ENCODE data around the gene FREM1. TPM values are rescaled to one million over a fixed set of nuclear protein-coding genes. Genes with fewer than 3 reads are reported as not detected.

Gene FREM1
- total RNA-seq, 2 donors from 2014 or later: 3.3 to 6.8 TPM

DNA sequence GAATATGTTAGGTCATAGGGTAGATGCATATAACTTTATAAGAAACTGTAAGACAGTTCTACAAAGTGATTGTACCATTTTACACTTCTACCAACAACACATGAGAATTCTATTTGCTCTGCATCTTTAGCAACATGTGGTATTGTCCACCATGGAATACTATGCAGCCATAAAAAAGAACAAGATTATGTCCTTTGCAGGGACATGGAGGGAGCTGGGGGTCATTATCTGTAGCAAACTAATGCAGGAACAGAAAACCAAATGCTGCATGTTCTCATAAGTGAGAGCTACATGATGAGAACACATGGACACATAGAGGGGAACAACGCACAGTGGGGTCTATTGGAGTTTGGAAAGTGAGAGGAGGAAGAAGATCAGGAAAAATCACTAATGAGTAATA, 165.5 kb downstream of the FREM1 start:
- no peak for DNase-seq (ENCODE audit: low spot score)
- intact Hi-C loops (cut with DNase I): no loop called here

DNA sequence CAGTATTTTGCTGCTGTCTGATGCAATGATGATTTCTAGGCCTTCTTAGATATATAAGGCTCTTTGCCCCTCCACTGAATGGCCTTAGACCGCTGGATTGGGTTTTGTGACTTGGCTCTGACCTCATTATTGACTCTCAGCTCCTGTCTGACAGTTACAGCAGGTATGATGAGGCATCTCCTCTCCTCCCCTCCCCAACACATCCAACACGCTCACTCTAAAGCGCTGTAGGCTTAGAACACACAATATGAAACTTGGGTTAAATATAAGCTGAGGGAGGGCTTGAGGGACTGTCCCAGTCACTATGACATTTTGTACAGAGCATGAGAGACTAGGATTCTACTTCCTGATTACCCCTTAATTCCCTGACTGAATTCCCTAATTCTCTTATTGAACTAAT, 168.9 kb downstream of the FREM1 start:
- DNase-seq (ENCODE audit: low spot score): no peak
- intact Hi-C loops (cut with DNase I): no loop called here

- DNase-seq (ENCODE audit: low spot score): no peak
- intact Hi-C loops (cut with DNase I): no loop called here
Observed at GRCh38 chr9:14733133-14733532, 177.1 kb downstream of the FREM1 start.

- DNase-seq (ENCODE audit: low spot score): no peak
- intact Hi-C loops (cut with DNase I): no loop called here
Observed at GRCh38 chr9:14731294-14731981, 178.8 kb downstream of the FREM1 start.

DNA sequence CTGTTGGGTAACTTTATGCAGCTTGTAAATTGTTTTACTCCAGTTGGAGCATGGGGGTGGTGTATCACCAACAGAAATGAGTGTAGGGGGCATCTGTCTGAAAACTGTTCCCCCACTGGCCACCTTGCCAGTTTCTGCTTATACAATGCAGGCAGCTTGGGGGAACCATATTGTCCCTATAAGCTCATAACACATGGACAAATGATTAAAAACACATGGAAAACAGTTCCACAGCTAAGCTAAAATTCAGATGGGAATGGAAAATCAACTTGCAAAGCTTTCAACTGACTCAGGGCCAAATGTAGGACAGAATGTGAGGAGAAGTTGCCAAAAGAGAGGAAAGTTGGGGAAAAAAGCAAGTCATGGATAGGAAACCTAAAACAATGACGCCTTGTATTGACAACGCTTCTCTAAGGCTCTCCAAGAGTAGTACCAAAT, 179.7 kb downstream of the FREM1 start:
- no peak for DNase-seq (ENCODE audit: low spot score)
- intact Hi-C loops (cut with DNase I): no loop called here

GRCh38 chr9:14723301-14723700, 186.9 kb downstream of the FREM1 start:
- DNase-seq (ENCODE audit: low spot score): no peak

GRCh38 chr9:14722391-14723035, 187.7 kb downstream of the FREM1 start, which contains the start of gene CER1:
Gene CER1, minus strand, starts transcription at chr9:14722733. Its CDS starts 61 bp downstream, at chr9:14722672.
- intact Hi-C loops (cut with DNase I): no loop called here

More at GRCh38 chr9:14723301-14723700, 186.9 kb downstream of the FREM1 start:
- intact Hi-C loops (cut with DNase I): no loop called here

DNA sequence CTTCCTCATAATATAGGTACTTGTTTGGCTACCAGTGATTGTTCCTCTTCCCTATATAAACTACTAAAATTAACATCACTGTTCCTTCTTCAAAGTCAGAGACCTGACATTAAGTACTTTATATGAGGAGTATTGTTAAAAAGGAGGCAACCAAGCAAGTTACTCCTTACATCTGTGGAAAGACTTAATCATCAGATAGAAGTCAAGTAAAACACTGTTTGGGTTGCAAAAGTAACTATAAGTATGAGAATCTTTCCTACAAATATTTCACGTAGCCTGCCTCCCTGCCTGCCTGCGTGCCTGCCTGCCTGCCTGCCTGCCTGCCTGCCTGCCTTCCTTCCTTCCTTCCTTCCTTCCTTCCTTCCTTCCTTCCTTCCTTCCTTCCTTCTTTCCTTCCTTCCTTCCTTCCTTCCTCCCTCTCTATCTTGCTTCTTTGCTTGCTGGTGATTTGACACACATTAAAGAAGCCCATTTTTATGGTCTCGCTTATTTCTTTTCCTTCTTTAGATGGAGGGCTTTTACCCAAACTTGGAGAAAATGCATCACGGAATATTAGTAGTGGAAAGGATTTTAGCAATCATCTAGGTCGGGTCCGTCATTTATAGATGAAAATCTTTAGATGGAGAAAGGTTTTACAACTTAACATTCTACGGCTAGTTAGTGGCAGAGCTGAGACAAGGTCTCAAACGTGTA, 190.9 kb downstream of the FREM1 start:
- DNase-seq (ENCODE audit: low spot score): no peak
- intact Hi-C loops (cut with DNase I): no loop called here

More at GRCh38 chr9:14722391-14723035, 187.7 kb downstream of the FREM1 start, which contains the start of gene CER1:
- no peak for DNase-seq (ENCODE audit: low spot score)

DNA sequence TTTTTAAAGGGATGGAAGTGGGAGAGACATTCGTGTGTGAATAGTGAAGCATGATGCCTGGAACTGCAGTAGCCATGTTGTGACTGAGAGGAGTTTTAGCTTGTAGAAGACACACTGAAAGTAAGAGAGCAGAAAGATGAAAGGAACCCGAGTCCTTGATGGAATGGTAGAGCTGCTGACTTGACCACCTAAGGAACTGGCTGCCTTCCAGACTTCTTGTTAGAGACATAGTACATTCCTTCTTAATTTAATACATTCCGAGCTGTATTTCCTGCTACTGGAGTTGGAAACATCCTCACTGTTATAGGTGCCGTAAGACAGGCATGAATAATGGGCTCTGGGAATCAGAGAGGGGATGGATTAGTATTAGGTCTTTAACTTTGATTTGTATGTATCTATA, 195.1 kb downstream of the FREM1 start:
- intact Hi-C loops (cut with DNase I): no loop called here
- no peak for DNase-seq (ENCODE audit: low spot score)

- intact Hi-C loops (cut with DNase I): no loop called here
- DNase-seq (ENCODE audit: low spot score): no peak
Observed at GRCh38 chr9:14713187-14713767, 197.0 kb downstream of the FREM1 start.

- intact Hi-C loops (cut with DNase I): no loop called here
- no peak for DNase-seq (ENCODE audit: low spot score)
Observed at GRCh38 chr9:14710804-14711203, 199.4 kb downstream of the FREM1 start.

DNA sequence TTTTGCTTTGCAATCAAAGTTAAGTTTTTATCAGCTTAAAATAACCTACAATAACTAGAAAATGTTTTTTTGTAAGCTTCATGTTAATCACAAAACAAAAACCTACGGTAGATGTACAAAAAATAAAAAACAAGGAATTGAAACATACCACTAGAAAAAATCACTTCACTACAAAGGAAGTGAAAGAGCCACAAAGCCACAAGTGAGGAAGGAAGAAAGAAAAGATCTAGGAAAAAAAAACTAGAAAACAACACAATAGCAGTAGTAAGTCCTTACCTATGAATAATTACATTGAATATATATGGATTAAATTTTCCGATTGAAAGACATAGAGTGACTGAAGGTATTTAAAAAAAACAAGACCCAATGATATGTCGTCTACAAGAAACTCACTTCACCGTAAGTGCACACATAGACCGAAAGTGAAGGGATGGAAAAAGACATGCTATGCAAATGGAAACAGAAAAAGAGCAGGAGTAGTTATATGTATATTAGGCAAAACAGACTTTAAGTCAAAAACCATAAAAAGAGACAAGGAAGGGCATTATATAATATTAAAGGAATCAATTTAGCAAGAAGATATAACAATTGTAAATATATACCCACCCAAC, 203.6 kb downstream of the FREM1 start:
- intact Hi-C loops (cut with DNase I): no loop called here
- DNase-seq (ENCODE audit: low spot score): no peak

- no peak for DNase-seq (ENCODE audit: low spot score)
- intact Hi-C loops (cut with DNase I): no loop called here
Observed at GRCh38 chr9:14705079-14705478, 205.1 kb downstream of the FREM1 start.

DNA sequence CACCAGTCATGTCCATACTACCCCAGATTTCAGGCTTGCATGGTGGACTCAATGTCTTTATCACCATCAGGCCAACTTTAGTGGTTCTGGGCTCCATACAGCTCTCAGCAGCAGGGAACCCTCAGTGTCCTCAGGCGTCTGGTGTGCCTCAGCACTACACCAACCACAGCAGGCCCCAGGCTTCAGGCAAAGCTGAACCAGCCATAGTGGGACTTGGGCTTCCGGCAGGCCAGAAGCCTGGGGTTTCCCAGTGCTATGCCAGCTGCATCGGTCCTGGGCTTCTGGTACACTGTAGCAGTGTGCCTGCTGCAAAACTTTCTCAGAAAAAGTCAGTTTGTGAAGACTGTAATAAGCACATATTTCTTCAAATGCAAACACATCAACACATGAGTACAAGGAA, 205.9 kb downstream of the FREM1 start:
- intact Hi-C loops (cut with DNase I): no loop called here
- no peak for DNase-seq (ENCODE audit: low spot score)

- intact Hi-C loops (cut with DNase I): no loop called here
- no peak for DNase-seq (ENCODE audit: low spot score)
Observed at GRCh38 chr9:14702200-14702720, 208.0 kb downstream of the FREM1 start.

DNA sequence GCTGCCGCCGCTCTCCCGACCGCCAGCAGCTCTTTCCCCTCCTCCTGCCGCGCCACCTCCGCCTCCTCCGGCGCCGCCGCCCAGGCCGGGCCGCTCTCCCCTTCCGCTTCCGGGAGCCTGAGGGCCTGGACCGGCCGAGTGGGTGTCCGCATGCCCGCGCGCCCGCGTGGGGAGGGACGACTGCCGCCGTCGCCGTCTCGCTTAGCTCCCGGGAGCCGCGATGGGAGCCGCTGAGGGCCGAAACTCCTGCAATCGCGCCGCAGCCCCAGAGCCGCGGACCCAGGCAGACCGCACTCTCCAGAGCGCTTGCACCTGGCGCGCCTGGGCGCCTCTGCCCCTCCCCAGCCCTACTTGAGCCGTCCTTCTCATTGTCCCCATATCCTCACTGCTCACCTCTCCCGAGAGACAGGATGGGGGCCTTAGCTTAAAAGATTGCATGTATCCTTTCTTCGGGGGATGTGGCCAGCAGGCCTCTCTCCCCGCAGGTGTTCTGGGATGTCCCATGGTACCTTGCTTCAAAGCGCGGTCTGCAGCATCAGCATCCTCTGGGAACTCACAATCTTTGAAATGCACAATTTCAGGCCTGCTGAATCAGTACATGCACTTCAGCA, 216.9 kb downstream of the FREM1 start, which contains the start of gene ZDHHC21:
Gene ZDHHC21, minus strand, starts transcription at position 182 of the 611 bp plus-strand sequence. CDS start 19,092 bp downstream, outside the sequence.
- peak; percentile 92 for DNase-seq (ENCODE audit: low spot score)
- intact Hi-C loops (cut with DNase I): no loop called here

DNA sequence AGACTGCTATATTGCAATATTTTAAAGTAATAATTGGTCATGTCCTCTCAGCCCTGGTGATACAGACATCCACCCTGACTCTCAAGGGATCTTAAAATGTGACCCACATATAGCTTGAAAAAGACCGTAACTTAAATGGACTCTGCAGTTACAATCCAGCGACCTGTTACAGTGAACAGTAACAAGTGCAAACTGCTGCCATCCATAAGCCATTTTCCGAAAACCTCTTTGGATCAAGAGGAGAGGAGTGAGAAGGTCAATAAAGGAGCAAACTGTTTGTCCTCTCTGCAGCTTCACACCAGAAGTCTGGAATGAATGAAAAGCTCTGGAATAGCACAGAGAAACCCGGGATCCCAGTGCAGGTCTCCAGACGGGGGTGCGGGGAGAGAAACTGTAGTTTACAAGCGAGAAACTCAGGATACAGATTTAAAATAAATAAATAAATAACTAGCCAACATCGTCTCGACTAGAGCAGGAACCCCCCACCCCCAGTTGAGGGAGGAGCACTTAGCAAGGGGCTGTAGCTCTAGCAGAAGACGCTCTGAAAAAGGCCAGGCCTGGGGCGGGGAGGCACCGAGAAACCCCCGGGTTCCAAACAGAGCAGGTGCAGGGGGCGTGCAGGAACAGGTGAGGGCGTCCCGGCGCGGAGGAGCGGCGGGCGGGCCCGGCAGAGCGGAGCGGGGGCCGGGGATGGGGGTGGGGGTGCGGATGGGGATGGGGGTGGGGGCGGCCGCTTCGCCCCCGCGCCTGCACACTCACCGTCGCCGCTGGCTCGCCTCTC, 217.6 kb downstream of the FREM1 start:
- intact Hi-C loops (cut with DNase I): no loop called here
- peak; percentile 76 for DNase-seq (ENCODE audit: low spot score)

Measured in posterior vena cava (tissue), 2 donors.